HepG2 (cell line): ENCODE results near the gene MDP1. TPM values are rescaled to one million over a fixed set of nuclear protein-coding genes. Genes with fewer than 3 reads are reported as not detected.

Source experiments
- ATAC-seq: fragments of 200-7000 bp; cut with Tn5 transposase; 3 replicates; pipeline ENCODE4 v1.9.1; 2020; ENCODE audit warnings: mild to moderate bottlenecking, moderate library complexity
- BruUV-seq: library from RNA; stranded (reverse); fragments of 400-500 nt; replicated peaks from 2 replicates; lab custom pipeline; 2021; lab: Mats Ljungman, UMichigan
- CTCF ChIA-PET: fragments of 300-600 bp; formaldehyde crosslinking; extraction: SDS; loops from one replicate; lab custom pipeline; 2021; ENCODE audit warnings: low total read pairs, inconsistent platforms, low intra/inter-chr PET ratio; lab: Yijun Ruan, JAX
- POLR2A ChIA-PET: fragments of 350-600 bp; sonication (Branson Sonifier 250); formaldehyde crosslinking; loops from one replicate; lab custom pipeline; 2020; ENCODE audit warnings: antibody characterized with exemption, inconsistent platforms; lab: Yijun Ruan, JAX
- DNase-seq: peaks from one replicate; pipeline ENCODE4 v3.0.0-alpha.2; 2015; ENCODE audit warnings: low spot score
- FAIRE-seq: peaks from 3 replicates; lab custom pipeline; 2011; peaks lifted over from hg19 to GRCh38; lab: Jason Lieb, UNC
- H2AFZ ChIP-seq: one replicate; pipeline ENCODE4 v1.6.1; 2011; ENCODE audit warnings: low read length, inconsistent platforms
- H3K27ac ChIP-seq: fragments of 300-600 bp; 3 replicates; pipeline ENCODE4 v1.8.0; 2011; ENCODE audit warnings: mixed run types, mild to moderate bottlenecking, mixed read lengths, low read length, inconsistent platforms; ENCODE audit not compliant: insufficient read depth; ENCODE audit errors: extremely low read length
- H3K27me3 ChIP-seq, 2 experiments: fragments of 200-600 bp in 1 of 2; 2 replicates in 1 of 2; 3 replicates in 1 of 2; pipeline versions ENCODE4 v1.6.0 to v1.8.0; 2011; ENCODE audit warnings: low read length in 2 of 2, mild to moderate bottlenecking in 2 of 2, moderate library complexity in 2 of 2, inconsistent platforms in 1 of 2; ENCODE audit not compliant: insufficient read depth in 2 of 2, control insufficient read depth in 1 of 2
- H3K36me3 ChIP-seq, 2 experiments: fragments of 200-600 bp in 1 of 2; replicated peaks in 1 of 2; 2 replicates in 1 of 2; 3 replicates in 1 of 2; pipeline versions ENCODE4 v1.5.1 to v1.8.0; 2011; ENCODE audit warnings: low read length in 2 of 2, inconsistent platforms in 1 of 2; ENCODE audit not compliant: insufficient read depth in 2 of 2, control insufficient read depth in 1 of 2
- H3K4me1 ChIP-seq: 2 replicates; pipeline ENCODE4 v1.5.1; 2012; ENCODE audit warnings: low read length, inconsistent platforms; ENCODE audit not compliant: insufficient read depth
- H3K4me2 ChIP-seq: 2 replicates; pipeline ENCODE4 v1.6.0; 2011; ENCODE audit warnings: low read depth, low read length, inconsistent platforms
- H3K4me3 ChIP-seq, 3 experiments: fragments of 200-600 bp in 1 of 3; sonication (generic), shearing (Covaris generic) in 1 of 3; replicated peaks in 1 of 3; 2 replicates each; pipeline ENCODE4 v1.5.1; 2011 to 2016; ENCODE audit warnings: low read length in 3 of 3, inconsistent platforms in 2 of 3, low read depth in 2 of 3, mild to moderate bottlenecking in 2 of 3, control low read depth in 1 of 3, mixed read lengths in 1 of 3; ENCODE audit not compliant: insufficient read depth in 1 of 3
- H3K79me2 ChIP-seq: one replicate; pipeline ENCODE4 v1.6.1; 2011; ENCODE audit warnings: low read length, inconsistent platforms; ENCODE audit not compliant: insufficient read depth
- H3K9ac ChIP-seq: 2 replicates; pipeline ENCODE4 v1.6.0; 2011; ENCODE audit warnings: mild to moderate bottlenecking, low read depth, low read length, inconsistent platforms; ENCODE audit not compliant: insufficient read depth
- H3K9me3 ChIP-seq: 2 replicates; pipeline ENCODE4 v1.5.1; 2012; ENCODE audit warnings: mild to moderate bottlenecking, low read length
- H4K20me1 ChIP-seq: 2 replicates; pipeline ENCODE4 v1.6.0; 2011; ENCODE audit warnings: inconsistent platforms, mild to moderate bottlenecking, low read length, moderate library complexity; ENCODE audit not compliant: insufficient read depth
- BORCS8-MEF2B ChIP-seq: sonication (generic); formaldehyde crosslinking; IDR thresholded peaks from 2 replicates; pipeline ENCODE4 v1.8.0; 2022; ENCODE audit warnings: mild to moderate bottlenecking, missing genetic modification reagents
- HOXA7 ChIP-seq: sonication (generic); formaldehyde crosslinking; IDR thresholded peaks from 2 replicates; pipeline ENCODE4 v1.8.1; 2022; ENCODE audit warnings: mild to moderate bottlenecking, missing genetic modification reagents, moderate library complexity
- JUNB ChIP-seq: sonication (generic); formaldehyde crosslinking; IDR thresholded peaks from 2 replicates; pipeline ENCODE4 v1.8.0; 2022; ENCODE audit warnings: missing genetic modification reagents, mild to moderate bottlenecking, borderline replicate concordance
- MAFF ChIP-seq: IDR thresholded peaks from 2 replicates; pipeline ENCODE4 v1.6.1; 2011; ENCODE audit warnings: low read depth, low read length, improper control_type of control experiment
- MIXL1 ChIP-seq: IDR thresholded peaks from 2 replicates; pipeline ENCODE4 v1.6.1; 2016
- NFATC3 ChIP-seq: sonication (generic); formaldehyde crosslinking; IDR thresholded peaks from 2 replicates; pipeline ENCODE4 v1.5.1; 2020; ENCODE audit warnings: mild to moderate bottlenecking, missing genetic modification reagents
- NFIB ChIP-seq: sonication (generic); formaldehyde crosslinking; IDR thresholded peaks from 2 replicates; pipeline ENCODE4 v1.9.0; 2021; ENCODE audit warnings: missing genetic modification reagents, mild to moderate bottlenecking, borderline replicate concordance
- NONO ChIP-seq, 2 experiments: fragments of 450-650 bp in 1 of 2; sonication (generic) in 1 of 2; formaldehyde crosslinking in 1 of 2; IDR thresholded peaks in 1 of 2; conservative IDR thresholded peaks in 1 of 2; 2 replicates each; pipeline versions ENCODE4 v1.6.1 to v1.8.0; 2017 to 2022; ENCODE audit warnings: mild to moderate bottlenecking in 1 of 2, missing genetic modification reagents in 1 of 2, moderate library complexity in 1 of 2
- NR2F1 ChIP-seq, 2 experiments: fragments of 450-650 bp in 1 of 2; formaldehyde crosslinking in 1 of 2; IDR thresholded peaks; 2 replicates each; pipeline versions ENCODE4 v1.5.0 to v1.6.1; 2016 to 2020; ENCODE audit warnings: mild to moderate bottlenecking in 1 of 2, missing compliant biosample characterization in 1 of 2, missing genetic modification reagents in 1 of 2, moderate library complexity in 1 of 2
- POLR2G ChIP-seq: fragments of 200-400 bp; formaldehyde crosslinking; IDR thresholded peaks from 2 replicates; pipeline ENCODE4 v1.6.1; 2018; ENCODE audit warnings: mild to moderate bottlenecking, low read depth, low read length, moderate library complexity
- RBFOX2 ChIP-seq: fragments of 200-400 bp; formaldehyde crosslinking; IDR thresholded peaks from 2 replicates; pipeline ENCODE4 v1.6.1; 2017; ENCODE audit warnings: low read depth, mild to moderate bottlenecking, low read length
- SAFB2 ChIP-seq: sonication (generic); formaldehyde crosslinking; IDR thresholded peaks from 2 replicates; pipeline ENCODE4 v1.5.1; 2020; ENCODE audit warnings: missing genetic modification reagents, low read depth, mild to moderate bottlenecking, borderline replicate concordance
- TBX2 ChIP-seq: sonication (generic); formaldehyde crosslinking; IDR thresholded peaks from 2 replicates; pipeline ENCODE4 v1.5.0; 2020; ENCODE audit warnings: missing genetic modification reagents, mild to moderate bottlenecking, borderline replicate concordance
- ZNF326 ChIP-seq: sonication (generic); formaldehyde crosslinking; IDR thresholded peaks from 2 replicates; pipeline ENCODE4 v1.4.0; 2020; ENCODE audit warnings: missing genetic modification reagents, borderline replicate concordance
- ZNF574 ChIP-seq: sonication (generic); formaldehyde crosslinking; IDR thresholded peaks from 2 replicates; pipeline ENCODE4 v1.4.0; 2020; ENCODE audit warnings: missing genetic modification reagents
- ZNF75D ChIP-seq: sonication (generic); formaldehyde crosslinking; IDR thresholded peaks from 2 replicates; pipeline ENCODE4 v1.8.1; 2023; ENCODE audit warnings: missing genetic modification reagents, mild to moderate bottlenecking, borderline replicate concordance
- ZNF780A ChIP-seq: sonication (generic); formaldehyde crosslinking; IDR thresholded peaks from 2 replicates; pipeline ENCODE4 v1.8.0; 2022; ENCODE audit warnings: mild to moderate bottlenecking, missing genetic modification reagents, moderate library complexity
- ZNF883 ChIP-seq: sonication (generic); formaldehyde crosslinking; IDR thresholded peaks from 2 replicates; pipeline ENCODE4 v1.5.1; 2020; ENCODE audit warnings: mild to moderate bottlenecking, missing genetic modification reagents; ENCODE audit errors: not compliant biosample characterization
- ZSCAN9 ChIP-seq: IDR thresholded peaks from 2 replicates; pipeline ENCODE4 v1.6.1; 2016; ENCODE audit warnings: borderline replicate concordance
- WGBS: methylation state at CpG from one replicate; pipeline ENCODE4 v1.1.6; 2017; ENCODE audit warnings: low lambda C conversion rate; 5-methylcytosine and 5-hydroxymethylcytosine counted together
- in situ Hi-C: cut with HindIII; loops from 2 replicates; pipeline ENCODE4 v1.10.0; 2017; ENCODE audit warnings: low pct_unique_long_range_greater_than_20kb; ENCODE audit not compliant: extremely low pct_ligation_motif_present
- intact Hi-C: fragments of 100-400 bp; cut with micrococcal nuclease; formaldehyde crosslinking; loops from one replicate; pipeline ENCODE4 v1.10.0; 2022; ENCODE audit not compliant: unreplicated experiment
- polyA plus RNA-seq, 8 experiments: library from polyadenylated mRNA; depleted of rRNA in 3 of 8; stranded (reverse) in 7 of 8; unstranded in 1 of 8; fragments of >200 nt; fragmentation: Illumina TruSeq in 4 of 8; extraction: Trizol in 4 of 8; gene quantifications; 2 replicates each; pipeline versions ENCODE4 v1.2.1 to v1.2.3, GENCODE V29; 2011 to 2016; ENCODE audit warnings: low read depth in 4 of 8, missing spikeins in 1 of 8, mixed read lengths in 1 of 8; ENCODE audit not compliant: insufficient read depth in 1 of 8
- total RNA-seq, 5 experiments: library from RNA; depleted of rRNA; stranded (reverse); fragments of >200 nt; fragmentation: Illumina TruSeq; extraction: Trizol; gene quantifications; 2 replicates each; pipeline ENCODE4 v1.2.3, GENCODE V29; 2016; ENCODE audit warnings: low read depth in 1 of 5

MDP1 gene
- total and polyA plus RNA-seq, 2 of the 13 experiments (the other 11 are each of a cell fraction or from before 2014, with no cell fraction given), result 44.1 to 48.7 TPM

GRCh38 chr14:24207625-24208024 lies 8.2 kb downstream of the MDP1 start (continued):
- TF ChIP-seq BORCS8-MEF2B (CRISPR knock-in tag), result 0 out of 2 replicates have a peak, but pooled peaks have one; percentile 55
- no peak for TF ChIP-seq NFATC3
- no peak for TF ChIP-seq MAFF
- no peak for TF ChIP-seq NR2F1 (CRISPR knock-in tag; IDR thresholded peaks at IDR 0.05)

GRCh38 chr14:24207104-24207551 lies 8.7 kb downstream of the MDP1 start:
- in situ Hi-C loops (no loop called here), intact Hi-C loops (no loop called here)
- CTCF ChIA-PET, result no interaction called here
- Histone ChIP-seq H3K4me3 (no peak overlapping the region), H3K9ac (no peak overlapping the region), H3K9me3 (no peaks in the 10 kb centered on the region), H4K20me1 (no peaks in the 10 kb centered on the region), H3K4me2 (no peak overlapping the region), H2AFZ (no peak overlapping the region), H3K79me2 (no peaks in the 10 kb centered on the region), H3K4me1 (peaks cover 9% of the 10 kb centered on the region), H3K36me3 (peaks cover 39 to 56% of the 10 kb centered on the region in 2 experiments), H3K27me3 (no peaks in the 10 kb centered on the region), H3K27ac (no peak overlapping the region)
- FAIRE-seq (no peak), DNase-seq (no peak), ATAC-seq (no peak; the same call in 2 of the 3 replicates)
- BruUV-seq, result no TSS peak
- 99% methylated on average over 5 of the region's 5 CpGs for WGBS
- POLR2A ChIA-PET, result interaction anchor here (0.9 to 2.7 kb wide), 7 partner anchors 9 to 65 kb away, joined by 3 to 13 read pairs (median 5); partner anchors contain the start of genes IPO4, IRF9, MDP1 and RABGGTA
- TF ChIP-seq ZNF780A (CRISPR knock-in tag), result 0 out of 2 replicates have a peak, but pooled peaks have one; percentile 22
- 0 out of 2 replicates have a peak, but pooled peaks have one; percentile 32 for TF ChIP-seq RBFOX2
- 0 out of 2 replicates have a peak, but pooled peaks have one; percentile 44 for TF ChIP-seq ZNF326 (CRISPR knock-in tag)
- 0 out of 2 replicates have a peak, but pooled peaks have one; percentile 36 for TF ChIP-seq TBX2 (CRISPR knock-in tag)
- TF ChIP-seq HOXA7, result peak; percentile 71; the same call in 1 of the 2 replicates
- TF ChIP-seq POLR2G, result peak; percentile 41; the same call in 1 of the 2 replicates
- TF ChIP-seq ZSCAN9 (CRISPR knock-in tag), result no peak
- 0 out of 2 replicates have a peak, but pooled peaks have one; percentile 10 for TF ChIP-seq SAFB2
- TF ChIP-seq NFIB (CRISPR knock-in tag), result 0 out of 2 replicates have a peak, but pooled peaks have one; percentile 6
- peak; percentile 36; the same call in 1 of the 2 replicates for TF ChIP-seq ZNF574
- TF ChIP-seq ZNF883 (CRISPR knock-in tag), result peak; percentile 16
- TF ChIP-seq NONO (IDR thresholded peaks at IDR 0.05), result no peak
- TF ChIP-seq NONO (CRISPR knock-in tag; conservative IDR thresholded peaks at IDR 0.05), result 0 out of 2 replicates have a peak, but pooled peaks have one; percentile 11
- TF ChIP-seq ZNF75D (CRISPR knock-in tag), result 0 out of 2 replicates have a peak, but pooled peaks have one; percentile 59
- peak; percentile 35; the same call in 1 of the 2 replicates for TF ChIP-seq JUNB (CRISPR knock-in tag)
- no peak for TF ChIP-seq MIXL1
